SU-DHL-6 (cell line): Measurements from ENCODE around the gene SV2A.

Experiments
- H2AFZ ChIP-seq: fragments of 200-600 bp; sonication (generic); 2 replicates; pipeline ENCODE4 v1.6.1; 2014; ENCODE audit warnings: low read depth, mild to moderate bottlenecking, moderate library complexity, mixed read lengths, antibody characterized with exemption, low read length; ENCODE audit not compliant: severe bottlenecking
- H3F3A ChIP-seq: fragments of 200-600 bp; shearing (Covaris generic); 2 replicates; pipeline ENCODE4 v1.6.0; 2016; ENCODE audit warnings: antibody characterized with exemption, mild to moderate bottlenecking; ENCODE audit not compliant: insufficient read depth
- H3K27ac ChIP-seq: fragments of 200-600 bp; sonication (generic); 2 replicates; pipeline ENCODE4 v1.5.1; 2016; ENCODE audit warnings: low read depth, mild to moderate bottlenecking, low read length, moderate library complexity, mixed read lengths
- H3K27me3 ChIP-seq: fragments of 200-600 bp; sonication (generic), shearing (Covaris generic); 2 replicates; pipeline ENCODE4 v1.6.0; 2014; ENCODE audit warnings: mild to moderate bottlenecking, low read length
- H3K36me3 ChIP-seq: fragments of 200-600 bp; sonication (generic); 2 replicates; pipeline ENCODE4 v1.6.1; 2014; ENCODE audit warnings: mild to moderate bottlenecking, low read length, mixed read lengths
- H3K4me2 ChIP-seq: fragments of 300-600, 200-600 bp; shearing (Covaris generic), sonication (generic); 2 replicates; pipeline ENCODE4 v1.6.0; 2014; ENCODE audit warnings: low read length, low read depth, mild to moderate bottlenecking; ENCODE audit not compliant: poor library complexity, severe bottlenecking
- H3K4me3 ChIP-seq: fragments of 200-600 bp; sonication (generic); 2 replicates; pipeline ENCODE4 v1.5.1; 2014; ENCODE audit warnings: antibody characterized with exemption, low read length, mild to moderate bottlenecking, mixed read lengths; ENCODE audit not compliant: insufficient read depth, poor library complexity, severe bottlenecking
- H3K79me2 ChIP-seq: fragments of 200-600 bp; sonication (generic); 2 replicates; pipeline ENCODE4 v1.6.1; 2014; ENCODE audit warnings: mild to moderate bottlenecking, low read length, moderate library complexity; ENCODE audit not compliant: insufficient read depth
- H3K9ac ChIP-seq: fragments of 200-600 bp; sonication (generic); 2 replicates; pipeline ENCODE4 v1.7.0; 2014; ENCODE audit warnings: mild to moderate bottlenecking, low read length
- H3K9me2 ChIP-seq: fragments of 200-600 bp; sonication (generic); replicated peaks from 2 replicates; pipeline ENCODE4 v1.6.1; 2014; ENCODE audit warnings: low read length; ENCODE audit not compliant: insufficient read depth
- H3K9me3 ChIP-seq: fragments of 200-600 bp; sonication (generic); 2 replicates; pipeline ENCODE4 v1.6.1; 2014; ENCODE audit warnings: low read length, mixed read lengths; ENCODE audit not compliant: insufficient read depth
- H4K20me1 ChIP-seq: fragments of 200-600 bp; sonication (generic); 2 replicates; pipeline ENCODE4 v1.6.1; 2014; ENCODE audit warnings: low read depth, mild to moderate bottlenecking, antibody characterized with exemption, low read length, moderate library complexity, mixed read lengths
- EZH2phosphoT487 ChIP-seq: fragments of 200-600 bp; sonication (generic), shearing (Covaris generic); conservative IDR thresholded peaks from 2 replicates; pipeline ENCODE4 v1.6.1; 2018; ENCODE audit warnings: mild to moderate bottlenecking, antibody characterized with exemption, low read length, moderate library complexity, mixed read lengths
- TF ChIP-seq, protein P1 (sequence below): fragments of 200-600 bp; sonication (generic); IDR thresholded peaks from one replicate; pipeline ENCODE4 v1.5.1; 2017; ENCODE audit warnings: antibody characterized with exemption, mild to moderate bottlenecking, low read length, moderate library complexity; ENCODE audit not compliant: insufficient read depth, poor library complexity, severe bottlenecking

Gene SV2A

DNA sequence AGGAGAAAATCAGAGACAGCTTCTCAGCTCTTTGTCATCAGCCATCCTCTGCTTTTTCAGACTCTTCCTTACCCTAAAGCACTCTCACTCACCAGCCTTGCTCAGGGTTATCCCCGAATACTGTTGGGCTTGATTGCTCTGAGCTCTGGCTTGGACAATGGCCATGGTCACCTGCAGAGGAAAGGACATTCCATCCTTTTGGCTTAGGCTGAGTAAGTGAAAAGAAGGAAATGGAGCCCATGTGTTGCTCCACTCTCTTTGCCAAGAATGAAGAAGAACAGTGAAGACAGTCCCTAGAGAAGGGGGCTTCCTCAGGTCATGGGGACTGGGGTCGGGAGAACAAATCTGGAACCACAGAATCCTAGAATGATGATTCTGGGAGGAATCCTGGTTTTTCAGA lies 16.7 kb upstream of the SV2A start:
- Histone ChIP-seq H3K4me2 (no peak overlapping the region), H3K27ac (no peak overlapping the region), H3K4me3 (no peak overlapping the region), H3K36me3 (no peaks in the 10 kb centered on the region), H3K9me3 (no peaks in the 10 kb centered on the region), H3K27me3 (no peaks in the 10 kb centered on the region), H4K20me1 (no peaks in the 10 kb centered on the region), H3F3A (no peaks in the 10 kb centered on the region), H3K9me2 (no peaks in the 10 kb centered on the region), H2AFZ (no peak overlapping the region), H3K9ac (no peak overlapping the region), H3K79me2 (no peaks in the 10 kb centered on the region)
- TF ChIP-seq EZH2phosphoT487: no peak
- TF ChIP-seq, protein P1, sequence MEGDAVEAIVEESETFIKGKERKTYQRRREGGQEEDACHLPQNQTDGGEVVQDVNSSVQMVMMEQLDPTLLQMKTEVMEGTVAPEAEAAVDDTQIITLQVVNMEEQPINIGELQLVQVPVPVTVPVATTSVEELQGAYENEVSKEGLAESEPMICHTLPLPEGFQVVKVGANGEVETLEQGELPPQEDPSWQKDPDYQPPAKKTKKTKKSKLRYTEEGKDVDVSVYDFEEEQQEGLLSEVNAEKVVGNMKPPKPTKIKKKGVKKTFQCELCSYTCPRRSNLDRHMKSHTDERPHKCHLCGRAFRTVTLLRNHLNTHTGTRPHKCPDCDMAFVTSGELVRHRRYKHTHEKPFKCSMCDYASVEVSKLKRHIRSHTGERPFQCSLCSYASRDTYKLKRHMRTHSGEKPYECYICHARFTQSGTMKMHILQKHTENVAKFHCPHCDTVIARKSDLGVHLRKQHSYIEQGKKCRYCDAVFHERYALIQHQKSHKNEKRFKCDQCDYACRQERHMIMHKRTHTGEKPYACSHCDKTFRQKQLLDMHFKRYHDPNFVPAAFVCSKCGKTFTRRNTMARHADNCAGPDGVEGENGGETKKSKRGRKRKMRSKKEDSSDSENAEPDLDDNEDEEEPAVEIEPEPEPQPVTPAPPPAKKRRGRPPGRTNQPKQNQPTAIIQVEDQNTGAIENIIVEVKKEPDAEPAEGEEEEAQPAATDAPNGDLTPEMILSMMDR: no peak

DNA sequence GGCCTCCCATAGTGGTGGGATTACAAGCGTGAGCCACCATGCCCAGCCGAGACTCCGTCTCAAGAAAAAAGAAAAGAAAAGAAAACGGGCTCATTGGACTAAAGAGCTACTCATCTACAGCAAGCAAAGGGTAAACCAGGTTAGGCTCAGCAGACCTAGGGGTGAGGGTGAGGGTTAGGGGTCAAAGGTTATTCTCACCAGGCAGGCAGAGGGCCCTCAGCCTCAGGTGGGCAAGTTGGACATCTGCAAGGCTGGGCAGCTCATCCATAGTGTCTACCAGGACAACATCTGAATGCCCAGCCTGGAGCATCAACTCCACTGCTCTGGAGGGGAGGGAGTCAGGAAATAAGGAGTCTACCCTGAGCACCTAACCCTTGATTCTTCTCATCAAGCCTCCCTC lies 15.6 kb upstream of the SV2A start:
- Histone ChIP-seq H3K4me3 (no peak overlapping the region), H3K79me2 (no peaks in the 10 kb centered on the region), H2AFZ (no peak overlapping the region), H3F3A (peaks cover 5% of the 10 kb centered on the region; the same call in 1 of the 2 replicates), H3K27ac (no peak overlapping the region), H3K9me3 (no peaks in the 10 kb centered on the region), H3K9ac (no peak overlapping the region), H3K4me2 (no peak overlapping the region), H3K36me3 (no peaks in the 10 kb centered on the region), H4K20me1 (no peaks in the 10 kb centered on the region), H3K27me3 (no peaks in the 10 kb centered on the region), H3K9me2 (no peaks in the 10 kb centered on the region)
- TF ChIP-seq, protein P1: no peak
- no peak for TF ChIP-seq EZH2phosphoT487

DNA sequence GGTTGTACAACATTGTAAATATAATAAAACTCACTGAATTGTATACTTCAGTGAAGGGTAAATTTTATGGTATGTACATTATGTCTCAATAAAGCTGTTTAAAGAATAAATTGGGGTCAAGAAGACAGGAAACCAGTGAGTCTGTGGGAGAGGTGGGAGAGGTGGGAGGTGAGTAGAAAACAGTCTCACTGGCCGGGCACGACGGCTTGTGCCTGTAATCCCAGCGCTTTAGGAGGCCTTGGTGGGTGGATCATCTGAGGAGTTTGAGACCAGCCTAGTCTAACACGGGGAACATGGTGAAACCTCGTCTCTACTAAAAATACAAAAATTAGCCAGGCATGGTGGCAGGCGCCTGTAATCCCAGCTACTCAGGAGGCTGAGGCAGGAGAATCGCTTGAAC lies 14.8 kb upstream of the SV2A start:
- H3K79me2 ChIP-seq: peaks cover under 1% of the 10 kb centered on the region; the same call in 1 of the 2 replicates

More for the DNA sequence above, 14.8 kb upstream of the SV2A start:
- no peaks in the 10 kb centered on the region for H4K20me1 ChIP-seq
- H3K9ac ChIP-seq: no peak overlapping the region
- H3K9me3 ChIP-seq: no peaks in the 10 kb centered on the region
- H2AFZ ChIP-seq: no peak overlapping the region
- H3K27me3 ChIP-seq: no peaks in the 10 kb centered on the region
- H3K4me2 ChIP-seq: no peak overlapping the region
- no peak overlapping the region for H3K4me3 ChIP-seq
- TF ChIP-seq, protein P1: no peak
- TF ChIP-seq EZH2phosphoT487: no peak
- H3F3A ChIP-seq: peaks cover 5% of the 10 kb centered on the region; the same call in 1 of the 2 replicates
- no peak overlapping the region for H3K27ac ChIP-seq
- H3K9me2 ChIP-seq: no peaks in the 10 kb centered on the region
- H3K36me3 ChIP-seq: no peaks in the 10 kb centered on the region
